H7 (cell line): ENCODE data around the gene SLC25A46. TPM values are rescaled to one million over a fixed set of nuclear protein-coding genes. Genes with fewer than 3 reads are reported as not detected.
"Not testable (repeated sequence)": the region's sequence is repeated elsewhere in the genome, so short reads cannot be mapped to it uniquely, and the experiment has no call there.

ENCODE experiments used
- DNase-seq: peaks from one replicate; pipeline ENCODE4 v3.0.0; 2012
- H3K27me3 ChIP-seq: 2 replicates; pipeline ENCODE4 v1.6.0; 2011; ENCODE audit warnings: mild to moderate bottlenecking, low read length; ENCODE audit not compliant: control insufficient read depth, insufficient read depth
- H3K36me3 ChIP-seq: replicated peaks from 2 replicates; pipeline ENCODE4 v1.5.1; 2011; ENCODE audit warnings: low read length; ENCODE audit not compliant: control insufficient read depth, insufficient read depth
- H3K4me3 ChIP-seq: 2 replicates; pipeline ENCODE4 v1.5.1; 2011; ENCODE audit warnings: low read depth, mild to moderate bottlenecking, control low read depth, low read length, moderate library complexity; ENCODE audit not compliant: insufficient read depth
- total RNA-seq: library from RNA; depleted of rRNA; stranded (reverse); fragments of >200 nt; shearing (Covaris generic); gene quantifications from 2 replicates; pipeline ENCODE4 v1.2.3, GENCODE V29; 2014; rRNA removed

SLC25A46 gene
- 27.8 and 30.6 TPM in 2 replicates for total RNA-seq

DNA sequence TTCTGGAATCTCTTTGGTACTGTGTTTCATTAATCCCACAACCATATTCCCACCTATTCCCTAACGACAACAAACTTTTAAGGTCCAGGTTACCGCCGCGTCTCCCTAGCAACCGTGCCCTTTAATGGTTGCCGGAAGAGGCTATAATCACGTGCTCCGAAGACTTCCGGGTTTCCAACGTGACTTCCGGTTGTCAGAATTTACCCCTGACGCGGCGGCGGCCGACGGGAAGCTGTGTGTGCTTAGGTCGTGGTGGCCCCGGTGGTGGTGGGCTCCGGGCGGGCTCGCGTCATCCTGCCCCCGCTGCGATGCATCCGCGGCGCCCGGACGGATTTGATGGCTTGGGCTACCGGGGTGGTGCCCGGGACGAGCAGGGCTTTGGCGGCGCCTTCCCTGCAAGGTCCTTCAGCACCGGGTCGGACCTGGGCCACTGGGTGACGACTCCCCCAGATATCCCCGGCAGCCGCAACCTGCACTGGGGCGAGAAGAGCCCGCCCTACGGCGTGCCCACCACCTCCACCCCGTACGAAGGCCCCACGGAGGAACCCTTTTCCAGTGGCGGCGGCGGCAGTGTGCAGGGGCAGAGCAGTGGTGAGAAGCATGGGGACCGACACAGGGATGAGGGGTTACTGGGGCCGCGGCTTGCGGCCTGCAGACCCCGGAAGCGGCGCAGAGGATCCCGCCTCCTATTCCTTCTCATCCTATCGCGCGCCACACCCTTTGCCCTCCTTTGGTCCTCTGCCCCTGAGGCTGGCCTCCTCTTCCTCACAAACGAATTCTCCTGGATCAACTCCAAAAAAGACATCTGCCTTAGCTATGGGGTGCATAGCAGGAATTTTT lies at the start of gene SLC25A46:
SLC25A46 (plus strand) TSS at position 196 of the 840 bp plus-strand sequence; CDS start at position 309, 113 bp downstream.
- DNase-seq = peak; percentile 76
- Histone ChIP-seq H3K4me3 (peak within 1 kb of the TSS; percentile 82), H3K27me3 (no peaks in the 10 kb centered on the region; the same call in 1 of the 2 replicates), H3K36me3 (no peaks in the 10 kb centered on the region)

DNA sequence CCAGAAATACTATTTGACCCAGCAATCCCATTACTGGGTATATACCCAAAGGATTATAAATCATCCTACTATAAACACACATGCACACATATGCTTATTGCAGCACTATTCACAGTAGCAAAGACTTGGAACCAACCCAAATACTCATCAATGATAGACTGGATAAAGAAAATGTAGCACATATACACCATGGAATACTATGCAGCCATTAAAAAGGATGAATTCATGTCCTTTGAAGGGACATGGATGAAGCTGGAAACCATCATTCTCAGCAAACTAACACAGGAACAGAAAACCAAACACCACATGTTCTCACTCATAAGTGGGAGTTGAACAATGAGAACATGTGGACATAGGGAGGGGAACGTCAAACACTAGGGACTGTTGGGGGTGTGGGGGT lies 48.2 kb upstream of the SLC25A46 start:
- not testable (repeated sequence) for H3K27me3 ChIP-seq, H3K36me3 ChIP-seq, H3K4me3 ChIP-seq, DNase-seq

DNA sequence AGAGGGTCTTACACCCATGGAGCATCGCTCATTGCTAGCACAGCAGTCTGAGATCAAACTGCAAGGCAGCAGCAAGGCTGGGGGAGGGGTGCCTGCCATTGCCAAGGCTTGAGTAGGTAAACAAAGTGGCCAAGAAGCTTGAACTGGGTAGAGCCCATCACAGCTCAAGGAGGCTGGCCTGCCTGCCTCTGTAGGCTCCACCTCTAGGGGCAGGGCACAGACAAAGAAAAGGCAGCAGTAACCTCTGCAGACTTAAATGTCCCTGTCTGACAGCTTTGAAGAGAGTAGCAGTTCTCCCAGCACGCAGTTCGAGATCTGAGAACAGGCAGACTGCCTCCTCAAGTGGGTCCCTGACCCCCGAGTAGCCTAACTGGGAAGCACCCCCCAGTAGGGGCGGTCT lies 46.1 kb upstream of the SLC25A46 start:
- H3K4me3 ChIP-seq, DNase-seq, H3K27me3 ChIP-seq, H3K36me3 ChIP-seq: not testable (repeated sequence)

DNA sequence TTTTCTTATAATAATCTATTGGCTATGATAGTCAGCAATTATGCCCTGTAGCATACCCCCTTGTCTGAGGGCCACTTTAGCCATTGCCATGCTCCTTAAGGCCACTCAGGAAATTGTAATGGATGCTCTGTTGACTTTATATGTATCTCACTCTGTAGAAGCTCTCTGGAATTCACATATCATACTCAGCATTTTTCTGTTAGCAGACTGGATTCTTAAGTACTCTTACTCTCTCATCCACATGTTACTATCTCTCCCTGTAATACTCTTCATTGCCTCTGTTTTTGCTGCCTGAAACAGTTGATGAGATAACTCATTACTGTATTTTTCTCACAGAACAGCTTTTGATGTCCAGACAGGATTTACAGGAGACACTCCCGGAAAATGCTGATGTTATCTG lies 36.5 kb upstream of the SLC25A46 start:
- H3K36me3 ChIP-seq = no peaks in the 10 kb centered on the region
- H3K27me3 ChIP-seq = no peaks in the 10 kb centered on the region
- no peak for DNase-seq
- H3K4me3 ChIP-seq = no peak overlapping the region

DNA sequence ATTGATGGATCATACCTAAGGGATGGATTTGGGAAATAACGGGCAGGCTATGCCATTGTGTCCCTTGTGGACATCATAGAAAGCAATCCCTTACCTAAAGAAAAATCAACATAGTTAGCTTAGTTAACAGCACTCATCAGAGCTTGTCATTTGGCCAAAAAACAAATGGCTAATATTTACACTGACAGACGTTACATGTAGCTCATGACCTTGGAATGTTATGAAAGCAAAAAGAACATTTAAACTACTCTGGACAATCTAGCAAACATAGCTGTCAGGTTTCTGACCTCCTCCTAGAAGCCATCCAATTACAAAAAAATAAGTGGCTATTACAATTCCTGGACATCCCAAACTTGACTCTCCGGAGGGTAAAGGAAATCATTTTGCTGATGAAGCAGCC lies 36.1 kb upstream of the SLC25A46 start:
- H3K4me3 ChIP-seq = no peak overlapping the region
- no peaks in the 10 kb centered on the region for H3K36me3 ChIP-seq
- no peak for DNase-seq
- H3K27me3 ChIP-seq = no peaks in the 10 kb centered on the region

DNA sequence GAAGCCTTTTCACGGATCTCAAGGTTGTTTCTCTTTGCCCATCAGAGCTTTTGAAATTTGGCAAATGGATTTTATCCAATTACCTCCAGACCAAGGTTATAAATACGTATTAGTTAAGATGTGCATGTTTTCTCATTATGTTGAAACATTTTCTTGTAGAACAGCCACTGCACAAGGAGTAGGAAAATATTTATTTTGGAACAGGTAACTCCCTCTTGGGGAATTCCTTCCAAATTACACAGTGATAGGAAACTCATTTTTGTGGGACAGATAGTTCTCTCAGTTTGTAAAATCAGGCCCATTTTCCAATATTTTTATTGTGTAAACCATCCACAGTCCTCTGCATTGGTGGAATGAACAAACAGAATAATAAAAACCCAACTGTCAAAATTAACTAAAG lies 35.3 kb upstream of the SLC25A46 start:
- no peak for DNase-seq
- Histone ChIP-seq H3K27me3 (no peaks in the 10 kb centered on the region), H3K4me3 (no peak overlapping the region), H3K36me3 (no peaks in the 10 kb centered on the region)

DNA sequence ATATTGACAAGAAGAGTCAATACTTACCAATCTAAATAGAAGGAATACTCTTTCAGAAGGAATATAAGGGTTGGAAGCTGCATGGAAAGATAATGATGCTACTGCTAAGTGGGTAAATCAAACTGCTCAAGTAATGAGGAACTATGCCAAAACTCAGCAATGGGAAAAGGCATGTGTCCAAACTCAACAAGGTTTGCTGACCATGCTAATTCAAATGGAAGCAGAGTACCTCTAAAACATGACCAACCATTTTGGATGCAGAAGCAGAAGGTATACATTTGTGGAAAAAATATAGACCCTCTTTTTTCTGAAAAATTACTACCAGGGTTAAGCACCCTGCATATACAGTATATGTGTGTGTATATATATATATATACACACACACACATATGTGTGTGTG lies 33.5 kb upstream of the SLC25A46 start:
- DNase-seq = no peak
- Histone ChIP-seq H3K27me3 (no peaks in the 10 kb centered on the region), H3K4me3 (no peak overlapping the region), H3K36me3 (no peaks in the 10 kb centered on the region)

DNA sequence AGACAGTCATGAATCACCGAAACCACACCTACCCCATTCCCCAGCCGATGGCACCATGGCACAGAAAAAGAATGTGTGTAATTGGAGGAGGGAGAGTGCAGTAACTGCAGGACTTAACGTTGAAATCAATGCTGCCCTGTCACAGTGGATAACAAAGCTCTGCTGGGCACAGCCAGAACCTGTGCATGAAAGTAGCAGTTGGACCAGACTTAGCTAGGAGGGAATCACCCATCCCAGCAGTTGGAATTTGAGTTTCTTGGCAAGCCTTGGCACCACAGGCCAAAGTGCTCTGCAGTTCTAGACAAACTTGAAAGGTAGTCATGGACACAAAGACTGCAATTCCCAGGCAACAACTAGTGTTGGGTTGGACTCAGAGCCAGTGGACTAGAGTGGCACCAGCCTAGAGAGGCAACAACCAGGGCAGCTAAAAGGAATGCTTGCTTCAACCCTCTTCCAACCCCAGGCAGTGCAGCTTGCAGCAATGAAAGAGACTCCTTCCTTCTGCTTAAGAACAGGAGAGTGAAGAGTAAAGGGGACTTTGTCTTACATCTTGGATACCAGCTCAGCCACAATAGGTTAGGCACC lies 31.5 kb upstream of the SLC25A46 start:
- Histone ChIP-seq H3K27me3 (no peaks in the 10 kb centered on the region), H3K36me3 (no peaks in the 10 kb centered on the region), H3K4me3 (no peak overlapping the region)
- DNase-seq = no peak

DNA sequence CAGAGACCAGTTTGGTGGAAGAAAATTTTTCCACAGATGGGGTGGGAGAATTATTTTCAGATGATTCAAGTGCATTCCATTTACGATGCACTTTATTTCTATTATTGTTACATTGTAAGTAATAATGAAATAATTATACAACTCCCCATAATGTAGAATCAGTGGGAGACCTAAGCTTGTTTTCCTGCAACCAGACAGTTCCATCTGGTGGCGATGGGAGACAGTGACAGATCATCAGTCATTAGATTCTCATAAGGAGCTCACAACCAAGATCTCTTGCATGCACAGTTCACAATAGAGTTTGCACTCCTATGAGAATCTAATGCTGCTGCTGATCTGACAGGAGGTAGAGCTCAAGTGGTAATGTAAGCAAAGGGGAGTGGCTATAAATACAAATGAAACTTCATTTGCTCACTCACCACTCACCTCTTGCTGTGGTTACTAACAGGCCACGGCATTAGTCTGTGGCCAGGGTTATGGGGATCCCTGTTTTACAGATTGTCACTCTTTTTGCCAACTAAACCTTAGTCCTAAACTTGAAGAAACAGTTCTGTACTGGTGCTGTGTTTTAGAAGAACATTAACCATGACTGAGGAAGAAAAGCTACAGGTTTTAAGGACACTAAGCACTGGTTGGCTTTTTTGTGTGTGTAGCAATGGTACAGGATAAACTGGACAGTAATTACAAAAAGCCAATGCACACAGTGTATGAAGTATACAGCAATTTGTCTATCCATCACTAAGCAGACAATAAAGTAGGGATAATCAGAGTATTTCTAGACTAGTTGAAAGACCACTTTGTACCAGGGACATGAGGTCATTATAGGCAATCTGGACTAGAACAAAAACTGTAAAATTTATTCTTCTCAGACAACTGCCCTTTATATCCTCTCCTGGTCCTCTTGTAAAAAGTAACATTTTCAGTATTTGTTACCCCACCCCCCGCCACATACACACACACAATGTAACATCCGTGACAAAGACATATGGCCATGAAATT lies 22.3 kb upstream of the SLC25A46 start:
- no peaks in the 10 kb centered on the region for H3K27me3 ChIP-seq
- no peaks in the 10 kb centered on the region for H3K36me3 ChIP-seq
- no peak overlapping the region for H3K4me3 ChIP-seq
- no peak for DNase-seq

DNA sequence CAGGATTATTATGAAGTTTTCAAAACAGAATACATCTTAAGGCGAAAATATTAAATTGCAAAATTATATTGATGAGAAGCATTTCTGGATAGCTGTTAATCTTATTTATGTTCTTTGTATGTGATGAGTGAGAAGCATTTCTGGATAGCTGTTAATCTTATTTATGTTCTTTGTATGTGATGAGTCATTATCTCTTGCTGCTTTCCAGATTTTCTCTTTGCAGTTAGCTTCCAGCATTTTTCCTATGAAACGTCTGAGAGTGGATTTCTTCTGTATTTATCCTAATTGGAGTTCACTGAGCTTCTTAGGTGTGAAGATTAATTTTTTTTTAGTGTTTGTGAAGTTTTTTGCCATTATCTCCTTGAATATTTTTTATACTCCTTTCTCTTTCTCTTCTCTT lies 20.5 kb upstream of the SLC25A46 start:
- DNase-seq = no peak
- H3K27me3 ChIP-seq = no peaks in the 10 kb centered on the region
- no peak overlapping the region for H3K4me3 ChIP-seq
- no peaks in the 10 kb centered on the region for H3K36me3 ChIP-seq

DNA sequence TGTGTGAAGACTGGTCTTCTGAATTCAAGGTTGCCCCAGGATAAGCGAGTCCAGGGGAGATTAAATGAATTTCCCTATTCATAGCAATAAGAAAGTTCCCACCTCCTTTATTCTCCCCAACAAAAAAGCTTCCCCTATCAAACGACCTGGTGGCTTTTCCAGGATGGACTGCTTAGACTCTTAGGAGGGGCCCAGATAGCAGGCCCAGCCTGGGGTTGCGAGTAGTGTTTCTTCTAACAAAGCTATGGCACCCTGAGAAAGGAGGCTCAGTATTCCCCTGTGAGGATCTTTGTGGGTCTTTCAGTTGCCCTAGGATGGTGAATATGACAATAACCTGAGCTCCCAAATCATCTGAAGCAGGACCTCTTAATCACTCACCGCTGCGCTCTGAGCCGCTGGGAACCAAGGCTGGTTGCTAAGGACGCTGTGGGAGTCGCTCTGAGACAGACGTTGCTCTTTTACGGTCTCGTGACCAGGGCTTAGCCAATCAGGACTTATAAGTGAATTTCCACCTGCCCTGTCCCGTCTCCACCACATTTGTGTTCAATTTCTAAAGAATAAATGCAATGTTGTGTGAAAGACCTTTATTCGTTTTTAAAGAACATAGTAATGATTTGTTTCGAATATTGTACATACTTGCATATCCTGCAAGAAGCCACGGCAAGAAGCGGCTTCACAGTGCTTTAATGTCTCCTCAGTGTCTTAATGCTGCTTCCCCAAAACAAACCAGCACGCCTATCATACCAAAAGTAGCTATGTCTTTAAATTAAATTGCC lies 12.4 kb upstream of the SLC25A46 start, which contains the start of gene TMEM232:
TMEM232 (minus strand) TSS at position 423 of the 776 bp plus-strand sequence. CDS start 59,319 bp downstream, outside the sequence.
- peak within 1 kb of the TSS; percentile 51 for H3K4me3 ChIP-seq
- DNase-seq = peak; percentile 62
- no peaks in the 10 kb centered on the region for H3K27me3 ChIP-seq
- H3K36me3 ChIP-seq = no peaks in the 10 kb centered on the region

DNA sequence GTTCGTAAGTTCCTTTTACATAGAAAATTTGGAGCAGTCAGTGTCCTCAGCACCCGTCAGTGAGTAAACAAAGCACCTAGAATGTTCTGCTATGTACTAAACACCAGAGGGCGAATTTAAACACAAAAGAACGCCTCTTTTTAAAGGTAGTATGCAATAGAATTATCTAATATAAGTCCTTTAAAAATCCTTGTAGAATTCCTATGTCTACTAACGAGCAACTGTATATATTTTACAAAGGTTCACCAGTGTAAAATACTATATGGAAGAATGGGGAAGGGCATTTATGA lies 11.8 kb upstream of the SLC25A46 start:
- Histone ChIP-seq H3K27me3 (no peaks in the 10 kb centered on the region), H3K4me3 (peak overlapping the region; percentile 51), H3K36me3 (no peaks in the 10 kb centered on the region)
- no peak for DNase-seq

DNA sequence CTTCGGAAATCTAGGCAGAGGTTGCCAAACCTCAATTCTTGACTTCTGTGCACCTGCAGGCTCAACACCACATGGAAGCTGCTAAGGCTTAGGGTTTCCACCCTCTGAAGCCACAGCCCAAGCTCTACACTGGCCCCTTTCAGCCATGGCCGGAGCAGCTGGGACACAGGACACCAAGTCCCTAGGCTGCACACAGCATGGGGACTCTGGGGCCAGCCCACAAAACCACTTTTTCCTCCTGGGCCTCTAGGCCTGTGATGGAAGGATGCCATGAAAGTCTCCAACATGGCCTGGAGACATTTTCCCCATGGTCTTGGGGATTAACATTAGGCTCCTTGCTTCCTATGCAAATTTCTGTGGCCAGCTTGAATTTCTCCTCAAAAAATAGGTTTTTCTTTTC lies 7.3 kb upstream of the SLC25A46 start:
- H3K27me3 ChIP-seq, H3K4me3 ChIP-seq, H3K36me3 ChIP-seq, DNase-seq: not testable (repeated sequence)

DNA sequence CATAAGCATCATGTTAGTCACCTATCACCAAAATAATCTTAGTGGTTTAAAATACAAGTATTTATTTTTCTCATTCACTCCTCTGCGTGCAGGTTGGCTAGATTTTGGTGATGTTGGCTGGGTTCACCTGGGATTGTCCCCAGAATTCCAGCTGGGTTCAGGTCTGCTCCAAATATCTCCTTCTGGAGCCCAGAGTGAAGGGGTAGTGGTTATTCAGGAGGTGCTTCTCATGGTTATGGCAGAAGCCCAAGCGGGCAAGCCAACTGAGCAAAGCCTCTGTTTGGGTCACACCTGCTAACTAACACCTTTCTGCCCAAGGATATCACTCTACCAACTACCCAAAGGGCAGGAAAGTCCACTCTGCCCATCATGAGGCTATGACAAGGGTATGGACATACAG lies 4.7 kb upstream of the SLC25A46 start:
- Histone ChIP-seq H3K4me3 (no peak overlapping the region), H3K36me3 (no peaks in the 10 kb centered on the region), H3K27me3 (no peaks in the 10 kb centered on the region; the same call in 1 of the 2 replicates)
- no peak for DNase-seq
